Astrocyte (in vitro differentiated cells and primary cell): ENCODE measurements around the gene ADIPOR2. TPM values are rescaled to one million over a fixed set of nuclear protein-coding genes. Genes with fewer than 3 reads are reported as not detected.

Source experiments
- DNase-seq: peaks from one replicate; pipeline ENCODE4 v3.0.0-alpha.2; 2010; ENCODE audit warnings: low read depth
- FAIRE-seq: peaks from 2 replicates; lab custom pipeline; 2011; peaks lifted over from hg19 to GRCh38; lab: Jason Lieb, UNC
- H2AFZ ChIP-seq: 2 replicates; pipeline ENCODE4 v1.6.0; 2012; ENCODE audit warnings: low read depth, low read length, inconsistent platforms
- H3K27ac ChIP-seq: 2 replicates; pipeline ENCODE4 v1.5.1; 2011; ENCODE audit warnings: low read depth, low read length, inconsistent platforms
- H3K27me3 ChIP-seq: 2 replicates; pipeline ENCODE4 v1.6.0; 2011; ENCODE audit warnings: low read length, inconsistent platforms; ENCODE audit not compliant: insufficient read depth
- H3K36me3 ChIP-seq: 2 replicates; pipeline ENCODE4 v1.5.1; 2011; ENCODE audit warnings: low read length, inconsistent platforms; ENCODE audit not compliant: insufficient read depth
- H3K4me1 ChIP-seq: 2 replicates; pipeline ENCODE4 v1.5.1; 2011; ENCODE audit warnings: low read length, inconsistent platforms; ENCODE audit not compliant: insufficient read depth
- H3K4me2 ChIP-seq: 2 replicates; pipeline ENCODE4 v1.6.0; 2012; ENCODE audit warnings: low read length, inconsistent platforms
- H3K4me3 ChIP-seq: 2 replicates; pipeline ENCODE4 v1.5.1; 2011; ENCODE audit warnings: low read depth, mild to moderate bottlenecking, low read length, inconsistent platforms; ENCODE audit not compliant: insufficient read depth
- H3K79me2 ChIP-seq: 2 replicates; pipeline ENCODE4 v1.6.0; 2012; ENCODE audit warnings: mild to moderate bottlenecking, low read length, inconsistent platforms; ENCODE audit not compliant: insufficient read depth
- H3K9ac ChIP-seq: 2 replicates; pipeline ENCODE4 v1.6.0; 2012; ENCODE audit warnings: mild to moderate bottlenecking, low read length, inconsistent platforms
- H3K9me3 ChIP-seq: 2 replicates; pipeline ENCODE4 v1.5.1; 2012; ENCODE audit warnings: low read depth, mild to moderate bottlenecking, low read length, inconsistent platforms; ENCODE audit not compliant: insufficient read depth
- H4K20me1 ChIP-seq: 2 replicates; pipeline ENCODE4 v1.6.0; 2012; ENCODE audit warnings: low read length, inconsistent platforms; ENCODE audit not compliant: insufficient read depth
- H3K27ac Mint-ChIP-seq: one replicate; pipeline ENCODE4 v1.8.0; 2021; ENCODE audit warnings: mild to moderate bottlenecking, mixed read lengths; ENCODE audit not compliant: unreplicated experiment
- H3K27me3 Mint-ChIP-seq: one replicate; pipeline ENCODE4 v1.8.0; 2021; ENCODE audit warnings: low read depth, mixed read lengths; ENCODE audit not compliant: unreplicated experiment
- H3K36me3 Mint-ChIP-seq: one replicate; pipeline ENCODE4 v1.8.0; 2021; ENCODE audit warnings: low read depth, mixed read lengths; ENCODE audit not compliant: unreplicated experiment
- H3K4me1 Mint-ChIP-seq: one replicate; pipeline ENCODE4 v1.8.0; 2021; ENCODE audit warnings: low read depth, mixed read lengths; ENCODE audit not compliant: unreplicated experiment
- H3K4me3 Mint-ChIP-seq: one replicate; pipeline ENCODE4 v1.8.0; 2021; ENCODE audit warnings: mild to moderate bottlenecking, moderate library complexity, mixed read lengths; ENCODE audit not compliant: unreplicated experiment
- H3K9me3 Mint-ChIP-seq: one replicate; pipeline ENCODE4 v1.8.0; 2021; ENCODE audit warnings: mild to moderate bottlenecking, mixed read lengths; ENCODE audit not compliant: unreplicated experiment
- CTCF ChIP-seq: IDR thresholded peaks from 2 replicates; pipeline ENCODE4 v1.5.1; 2011; ENCODE audit warnings: low read depth, mild to moderate bottlenecking, inconsistent platforms, low read length, moderate library complexity; ENCODE audit not compliant: insufficient read depth
- EZH2 ChIP-seq: IDR thresholded peaks from 2 replicates; pipeline ENCODE4 v1.6.1; 2012; ENCODE audit warnings: mild to moderate bottlenecking, low read length, inconsistent platforms; ENCODE audit not compliant: insufficient read depth
- total RNA-seq: library from RNA; stranded (reverse); gene quantifications from 2 replicates; pipeline ENCODE4 v1.2.1, GENCODE V29; 2021

Gene ADIPOR2
- total RNA-seq, 1 donor from 2014 or later = 56.6 TPM

GRCh38 chr12:1821805-1822204 is 130.9 kb downstream of the ADIPOR2 start:
- H3K27me3 ChIP-seq = peaks cover 44% of the 10 kb centered on the region
- H3K4me1 Mint-ChIP-seq = peaks cover 2% of the 10 kb centered on the region
- no peak overlapping the region for H3K4me2 ChIP-seq
- H2AFZ ChIP-seq = no peak overlapping the region
- no peak overlapping the region for H3K4me3 Mint-ChIP-seq
- H3K79me2 ChIP-seq = no peaks in the 10 kb centered on the region
- H3K9me3 Mint-ChIP-seq = peaks cover 2% of the 10 kb centered on the region
- no peak for DNase-seq
- H3K36me3 ChIP-seq = no peaks in the 10 kb centered on the region
- peaks cover 60% of the 10 kb centered on the region for H3K27me3 Mint-ChIP-seq
- no peak overlapping the region for H3K27ac Mint-ChIP-seq
- H3K4me3 ChIP-seq = no peak overlapping the region
- H3K4me1 ChIP-seq = no peaks in the 10 kb centered on the region
- H3K27ac ChIP-seq = no peak overlapping the region
- H3K9ac ChIP-seq = no peak overlapping the region
- H3K36me3 Mint-ChIP-seq = no peaks in the 10 kb centered on the region
- no peaks in the 10 kb centered on the region for H3K9me3 ChIP-seq
- TF ChIP-seq EZH2 (peak; percentile 47), CTCF (no peak)
- FAIRE-seq = no peak
- H4K20me1 ChIP-seq = no peaks in the 10 kb centered on the region

- Histone ChIP-seq H3K4me1 (no peaks in the 10 kb centered on the region), H3K27me3 (peaks cover 43% of the 10 kb centered on the region), H3K9me3 (no peaks in the 10 kb centered on the region), H2AFZ (no peak overlapping the region), H4K20me1 (no peaks in the 10 kb centered on the region), H3K27ac (no peak overlapping the region), H3K36me3 (no peaks in the 10 kb centered on the region), H3K4me2 (no peak overlapping the region), H3K79me2 (no peaks in the 10 kb centered on the region), H3K9ac (no peak overlapping the region), H3K4me3 (no peak overlapping the region)
- H3K9me3 Mint-ChIP-seq = no peaks in the 10 kb centered on the region
- no peak overlapping the region for H3K27ac Mint-ChIP-seq
- no peak for TF ChIP-seq EZH2
- no peak for TF ChIP-seq CTCF
- H3K27me3 Mint-ChIP-seq = peaks cover 59% of the 10 kb centered on the region
- DNase-seq (no peak), FAIRE-seq (no peak)
- H3K36me3 Mint-ChIP-seq = no peaks in the 10 kb centered on the region
- H3K4me1 Mint-ChIP-seq = peaks cover 2% of the 10 kb centered on the region
- no peak overlapping the region for H3K4me3 Mint-ChIP-seq
Observed at GRCh38 chr12:1822699-1823098, 131.8 kb downstream of the ADIPOR2 start.

- Mint-ChIP-seq H3K4me1 (peaks cover 2% of the 10 kb centered on the region), H3K4me3 (no peak overlapping the region), H3K27ac (peak overlapping the region; percentile 26), H3K9me3 (no peaks in the 10 kb centered on the region), H3K36me3 (no peaks in the 10 kb centered on the region), H3K27me3 (peaks cover 59% of the 10 kb centered on the region)
- no peaks in the 10 kb centered on the region for H3K9me3 ChIP-seq
- H3K4me1 ChIP-seq = no peaks in the 10 kb centered on the region
- no peak overlapping the region for H2AFZ ChIP-seq
- peaks cover 43% of the 10 kb centered on the region for H3K27me3 ChIP-seq
- no peaks in the 10 kb centered on the region for H3K79me2 ChIP-seq
- no peak overlapping the region for H3K4me3 ChIP-seq
- H3K9ac ChIP-seq = no peak overlapping the region
- H4K20me1 ChIP-seq = no peaks in the 10 kb centered on the region
- DNase-seq (no peak), FAIRE-seq (no peak)
- H3K36me3 ChIP-seq = no peaks in the 10 kb centered on the region
- H3K27ac ChIP-seq = no peak overlapping the region
- no peak overlapping the region for H3K4me2 ChIP-seq
- no peak for TF ChIP-seq EZH2
- TF ChIP-seq CTCF = no peak
Observed at GRCh38 chr12:1823237-1823636, 132.4 kb downstream of the ADIPOR2 start.
